Activated CD4-positive, alpha-beta T cell treated with anti-CD3 and anti-CD28 coated beads, Interleukin-2, amount 50 U/mL, for 1 hour (primary cell): ENCODE measurements around the gene SLC1A4.
A peak's percentile ranks its signal among the peaks of the same experiment; 100 is the strongest.
"Not testable (repeated sequence)": the region's sequence is repeated elsewhere in the genome, so short reads cannot be mapped to it uniquely, and the experiment has no call there.

Source experiments
- DNase-seq: peaks from one replicate; pipeline ENCODE4 v3.0.0-alpha.2; 2020

Gene SLC1A4

GRCh38 chr2:64966017-64966416 lies 23.2 kb upstream of the SLC1A4 start:
- no peak for DNase-seq

GRCh38 chr2:64966839-64967238 lies 22.4 kb upstream of the SLC1A4 start:
- DNase-seq = no peak

GRCh38 chr2:64967601-64968000 lies 21.6 kb upstream of the SLC1A4 start:
- no peak for DNase-seq

- not testable (repeated sequence) for DNase-seq
These were observed 20.1 kb upstream of the SLC1A4 start for GRCh38 chr2:64969086-64969485.

- no peak for DNase-seq
These were observed 18.7 kb upstream of the SLC1A4 start for GRCh38 chr2:64970495-64970894.

- DNase-seq = no peak
These were observed 16.8 kb upstream of the SLC1A4 start for GRCh38 chr2:64972426-64972825.

- DNase-seq = no peak
These were observed 16.3 kb upstream of the SLC1A4 start for GRCh38 chr2:64972876-64973275.

- DNase-seq = no peak
These were observed 13.9 kb upstream of the SLC1A4 start for GRCh38 chr2:64975232-64975821.

GRCh38 chr2:64976276-64976675 lies 12.9 kb upstream of the SLC1A4 start:
- DNase-seq = no peak

- no peak for DNase-seq
These were observed 10.5 kb upstream of the SLC1A4 start for GRCh38 chr2:64978514-64979268.

GRCh38 chr2:64979744-64980143 lies 9.5 kb upstream of the SLC1A4 start:
- no peak for DNase-seq

- no peak for DNase-seq
These were observed 9.0 kb upstream of the SLC1A4 start for GRCh38 chr2:64980183-64980582.

GRCh38 chr2:64982311-64982857 lies 6.8 kb upstream of the SLC1A4 start:
- no peak for DNase-seq

- no peak for DNase-seq
These were observed 6.3 kb upstream of the SLC1A4 start for GRCh38 chr2:64982932-64983331.

- DNase-seq = no peak
These were observed 3.8 kb upstream of the SLC1A4 start for GRCh38 chr2:64985447-64985846.

GRCh38 chr2:64987001-64987955 lies 1.9 kb upstream of the SLC1A4 start:
- no peak for DNase-seq

- no peak for DNase-seq
These were observed 1.2 kb upstream of the SLC1A4 start for GRCh38 chr2:64987956-64988419.

GRCh38 chr2:64988420-64989125 lies 626 bp upstream of the SLC1A4 start:
- peak; percentile 30 for DNase-seq

GRCh38 chr2:64989982-64990614 lies 899 bp downstream of the SLC1A4 start:
- no peak for DNase-seq

GRCh38 chr2:64990876-64991275 lies 1.7 kb downstream of the SLC1A4 start:
- no peak for DNase-seq

GRCh38 chr2:64992218-64992617 lies 3.0 kb downstream of the SLC1A4 start:
- no peak for DNase-seq

GRCh38 chr2:64992990-64993389 lies 3.8 kb downstream of the SLC1A4 start:
- no peak for DNase-seq
